ENCODE results near the gene TPD52L1.

DNA sequence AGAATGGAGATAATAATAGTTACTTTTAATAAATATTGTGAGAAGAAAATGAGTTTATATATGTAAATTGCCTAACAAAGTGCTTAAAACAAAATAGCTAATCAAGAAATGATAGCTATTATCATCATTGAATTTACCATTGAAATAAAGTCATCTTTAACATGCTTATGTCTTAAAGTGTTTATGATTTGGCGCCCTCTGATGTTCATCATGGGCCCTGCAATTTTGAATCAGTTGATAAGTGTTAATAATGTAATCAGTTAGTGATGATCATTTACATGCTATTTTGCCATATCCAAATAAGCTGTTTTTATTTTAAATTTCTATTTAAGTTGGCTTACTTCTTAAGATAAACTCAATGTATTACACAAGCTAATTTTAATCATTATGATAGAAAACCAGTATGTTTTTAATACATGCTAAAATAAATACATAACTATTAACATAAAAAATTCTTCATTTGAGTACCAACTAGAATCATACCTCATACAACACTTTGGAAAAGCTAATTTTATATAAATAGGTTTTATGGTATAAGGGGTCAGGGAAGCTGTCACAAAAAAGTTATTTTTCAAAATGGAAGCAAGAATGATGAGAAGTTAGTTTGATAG lies 39.2 kb upstream of the TPD52L1 start:
- TF ChIP-seq EZH2phosphoT487 (IDR thresholded peaks at IDR 0.05; ENCODE audit: borderline replicate concordance, low read length) (no peak), CTCF (IDR thresholded peaks at IDR 0.05; ENCODE audit: low read depth, low read length, poor library complexity, severe bottlenecking) (peak; percentile 76)
